ENCODE results near the gene TOX3.

The TOX3 gene

DNA sequence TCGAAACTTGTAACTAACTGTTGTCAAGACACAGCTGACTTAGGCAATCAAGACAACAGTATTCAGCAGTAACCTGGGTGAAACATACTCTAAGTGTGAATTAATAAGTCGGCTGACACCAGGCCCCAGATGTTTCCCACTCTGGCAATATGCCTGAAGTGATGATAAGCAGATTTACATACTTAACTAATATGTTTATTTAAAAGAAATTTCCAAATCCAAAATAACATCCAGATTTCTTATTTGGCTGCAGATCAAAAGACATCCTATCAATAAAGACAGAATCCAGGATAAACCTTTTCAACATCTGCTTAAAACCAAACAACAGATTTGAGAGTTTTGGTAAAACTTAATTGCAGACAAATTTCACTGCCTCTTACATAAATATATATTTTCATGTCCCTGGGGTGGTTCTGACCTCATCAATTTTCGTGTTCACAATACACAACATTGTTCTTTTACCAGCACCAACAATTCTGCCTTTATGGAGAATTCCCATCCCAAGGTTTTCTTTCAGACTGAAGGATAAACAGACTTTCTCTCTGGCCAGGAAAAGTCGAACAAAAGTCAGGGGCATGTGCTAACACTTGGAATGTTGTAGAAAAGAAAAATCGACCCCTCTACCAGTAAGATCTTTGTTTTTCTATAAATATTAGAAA lies 45.1 kb upstream of the TOX3 start:
- ATAC-seq, result no peak
- no peak for TF ChIP-seq BACH2 (CRISPR knock-in tag; IDR thresholded peaks at IDR 0.05; ENCODE audit: borderline replicate concordance)
- TF ChIP-seq TCF4 (CRISPR knock-in tag; IDR thresholded peaks at IDR 0.05; ENCODE audit: borderline replicate concordance), result no peak
- no peak for TF ChIP-seq ZFP3 (CRISPR knock-in tag; IDR thresholded peaks at IDR 0.05)

DNA sequence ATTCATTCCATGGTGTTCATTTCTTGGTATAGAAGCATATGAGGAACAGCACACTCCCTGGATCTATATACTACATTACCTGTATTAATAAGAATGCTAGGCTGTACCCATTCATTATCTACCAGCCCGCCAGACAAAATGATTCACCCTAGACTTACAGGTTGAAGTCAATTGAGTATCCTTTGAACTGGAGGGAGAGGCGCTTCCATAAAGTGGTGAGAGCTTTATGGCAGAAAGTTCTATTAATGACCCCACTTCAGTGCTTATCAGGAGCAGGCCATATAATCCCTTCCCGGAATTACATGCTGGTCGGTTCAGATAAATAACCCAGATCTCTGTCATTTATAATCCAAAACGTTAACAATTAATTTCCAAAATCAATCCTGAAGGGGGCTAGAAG lies 44.5 kb upstream of the TOX3 start:
- no peak for TF ChIP-seq OSR1 (CRISPR knock-in tag; IDR thresholded peaks at IDR 0.05)
- no peak for TF ChIP-seq ZNF8 (CRISPR knock-in tag; IDR thresholded peaks at IDR 0.05)
- TF ChIP-seq ZC3H10 (CRISPR knock-in tag; IDR thresholded peaks at IDR 0.05), result no peak
- TF ChIP-seq, protein P1, sequence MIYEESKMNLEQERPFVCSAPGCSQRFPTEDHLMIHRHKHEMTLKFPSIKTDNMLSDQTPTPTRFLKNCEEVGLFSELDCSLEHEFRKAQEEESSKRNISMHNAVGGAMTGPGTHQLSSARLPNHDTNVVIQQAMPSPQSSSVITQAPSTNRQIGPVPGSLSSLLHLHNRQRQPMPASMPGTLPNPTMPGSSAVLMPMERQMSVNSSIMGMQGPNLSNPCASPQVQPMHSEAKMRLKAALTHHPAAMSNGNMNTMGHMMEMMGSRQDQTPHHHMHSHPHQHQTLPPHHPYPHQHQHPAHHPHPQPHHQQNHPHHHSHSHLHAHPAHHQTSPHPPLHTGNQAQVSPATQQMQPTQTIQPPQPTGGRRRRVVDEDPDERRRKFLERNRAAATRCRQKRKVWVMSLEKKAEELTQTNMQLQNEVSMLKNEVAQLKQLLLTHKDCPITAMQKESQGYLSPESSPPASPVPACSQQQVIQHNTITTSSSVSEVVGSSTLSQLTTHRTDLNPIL (CRISPR knock-in tag; IDR thresholded peaks at IDR 0.05; ENCODE audit: low read depth), result no peak
- TF ChIP-seq BACH2 (CRISPR knock-in tag; IDR thresholded peaks at IDR 0.05; ENCODE audit: borderline replicate concordance), result no peak
- no peak for TF ChIP-seq ZNF565 (CRISPR knock-in tag; conservative IDR thresholded peaks at IDR 0.05; ENCODE audit: low read depth)
- TF ChIP-seq TCF4 (CRISPR knock-in tag; IDR thresholded peaks at IDR 0.05; ENCODE audit: borderline replicate concordance), result no peak
- no peak for TF ChIP-seq TOX (CRISPR knock-in tag; IDR thresholded peaks at IDR 0.05; ENCODE audit: borderline replicate concordance)
- no peak for TF ChIP-seq ZFP30 (CRISPR knock-in tag; IDR thresholded peaks at IDR 0.05)
- no peak for TF ChIP-seq RARB (CRISPR knock-in tag; IDR thresholded peaks at IDR 0.05)
- no peak for TF ChIP-seq CSDC2 (CRISPR knock-in tag; IDR thresholded peaks at IDR 0.05)
- TF ChIP-seq, protein P2, sequence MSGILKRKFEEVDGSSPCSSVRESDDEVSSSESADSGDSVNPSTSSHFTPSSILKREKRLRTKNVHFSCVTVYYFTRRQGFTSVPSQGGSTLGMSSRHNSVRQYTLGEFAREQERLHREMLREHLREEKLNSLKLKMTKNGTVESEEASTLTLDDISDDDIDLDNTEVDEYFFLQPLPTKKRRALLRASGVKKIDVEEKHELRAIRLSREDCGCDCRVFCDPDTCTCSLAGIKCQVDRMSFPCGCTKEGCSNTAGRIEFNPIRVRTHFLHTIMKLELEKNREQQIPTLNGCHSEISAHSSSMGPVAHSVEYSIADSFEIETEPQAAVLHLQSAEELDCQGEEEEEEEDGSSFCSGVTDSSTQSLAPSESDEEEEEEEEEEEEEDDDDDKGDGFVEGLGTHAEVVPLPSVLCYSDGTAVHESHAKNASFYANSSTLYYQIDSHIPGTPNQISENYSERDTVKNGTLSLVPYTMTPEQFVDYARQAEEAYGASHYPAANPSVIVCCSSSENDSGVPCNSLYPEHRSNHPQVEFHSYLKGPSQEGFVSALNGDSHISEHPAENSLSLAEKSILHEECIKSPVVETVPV (CRISPR knock-in tag; IDR thresholded peaks at IDR 0.05), result no peak
- TF ChIP-seq ISL1 (CRISPR knock-in tag; IDR thresholded peaks at IDR 0.05), result no peak
- TF ChIP-seq ESRRG (CRISPR knock-in tag; IDR thresholded peaks at IDR 0.05), result no peak
- TF ChIP-seq ARNTL (CRISPR knock-in tag; IDR thresholded peaks at IDR 0.05; ENCODE audit: borderline replicate concordance, low read depth), result no peak
- TF ChIP-seq ZNF70 (CRISPR knock-in tag; IDR thresholded peaks at IDR 0.05), result no peak
- TF ChIP-seq, protein P3, sequence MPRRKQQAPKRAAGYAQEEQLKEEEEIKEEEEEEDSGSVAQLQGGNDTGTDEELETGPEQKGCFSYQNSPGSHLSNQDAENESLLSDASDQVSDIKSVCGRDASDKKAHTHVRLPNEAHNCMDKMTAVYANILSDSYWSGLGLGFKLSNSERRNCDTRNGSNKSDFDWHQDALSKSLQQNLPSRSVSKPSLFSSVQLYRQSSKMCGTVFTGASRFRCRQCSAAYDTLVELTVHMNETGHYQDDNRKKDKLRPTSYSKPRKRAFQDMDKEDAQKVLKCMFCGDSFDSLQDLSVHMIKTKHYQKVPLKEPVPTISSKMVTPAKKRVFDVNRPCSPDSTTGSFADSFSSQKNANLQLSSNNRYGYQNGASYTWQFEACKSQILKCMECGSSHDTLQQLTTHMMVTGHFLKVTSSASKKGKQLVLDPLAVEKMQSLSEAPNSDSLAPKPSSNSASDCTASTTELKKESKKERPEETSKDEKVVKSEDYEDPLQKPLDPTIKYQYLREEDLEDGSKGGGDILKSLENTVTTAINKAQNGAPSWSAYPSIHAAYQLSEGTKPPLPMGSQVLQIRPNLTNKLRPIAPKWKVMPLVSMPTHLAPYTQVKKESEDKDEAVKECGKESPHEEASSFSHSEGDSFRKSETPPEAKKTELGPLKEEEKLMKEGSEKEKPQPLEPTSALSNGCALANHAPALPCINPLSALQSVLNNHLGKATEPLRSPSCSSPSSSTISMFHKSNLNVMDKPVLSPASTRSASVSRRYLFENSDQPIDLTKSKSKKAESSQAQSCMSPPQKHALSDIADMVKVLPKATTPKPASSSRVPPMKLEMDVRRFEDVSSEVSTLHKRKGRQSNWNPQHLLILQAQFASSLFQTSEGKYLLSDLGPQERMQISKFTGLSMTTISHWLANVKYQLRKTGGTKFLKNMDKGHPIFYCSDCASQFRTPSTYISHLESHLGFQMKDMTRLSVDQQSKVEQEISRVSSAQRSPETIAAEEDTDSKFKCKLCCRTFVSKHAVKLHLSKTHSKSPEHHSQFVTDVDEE (CRISPR knock-in tag; IDR thresholded peaks at IDR 0.05), result no peak
- no peak for TF ChIP-seq ZFP3 (CRISPR knock-in tag; IDR thresholded peaks at IDR 0.05)
- TF ChIP-seq PPARA (CRISPR knock-in tag; IDR thresholded peaks at IDR 0.05; ENCODE audit: borderline replicate concordance), result no peak
- TF ChIP-seq, protein P4, sequence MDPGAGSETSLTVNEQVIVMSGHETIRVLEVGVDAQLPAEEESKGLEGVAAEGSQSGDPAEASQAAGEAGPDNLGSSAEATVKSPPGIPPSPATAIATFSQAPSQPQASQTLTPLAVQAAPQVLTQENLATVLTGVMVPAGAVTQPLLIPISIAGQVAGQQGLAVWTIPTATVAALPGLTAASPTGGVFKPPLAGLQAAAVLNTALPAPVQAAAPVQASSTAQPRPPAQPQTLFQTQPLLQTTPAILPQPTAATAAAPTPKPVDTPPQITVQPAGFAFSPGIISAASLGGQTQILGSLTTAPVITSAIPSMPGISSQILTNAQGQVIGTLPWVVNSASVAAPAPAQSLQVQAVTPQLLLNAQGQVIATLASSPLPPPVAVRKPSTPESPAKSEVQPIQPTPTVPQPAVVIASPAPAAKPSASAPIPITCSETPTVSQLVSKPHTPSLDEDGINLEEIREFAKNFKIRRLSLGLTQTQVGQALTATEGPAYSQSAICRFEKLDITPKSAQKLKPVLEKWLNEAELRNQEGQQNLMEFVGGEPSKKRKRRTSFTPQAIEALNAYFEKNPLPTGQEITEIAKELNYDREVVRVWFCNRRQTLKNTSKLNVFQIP (CRISPR knock-in tag; IDR thresholded peaks at IDR 0.05; ENCODE audit: borderline replicate concordance, low read depth), result no peak
- ATAC-seq, result no peak

DNA sequence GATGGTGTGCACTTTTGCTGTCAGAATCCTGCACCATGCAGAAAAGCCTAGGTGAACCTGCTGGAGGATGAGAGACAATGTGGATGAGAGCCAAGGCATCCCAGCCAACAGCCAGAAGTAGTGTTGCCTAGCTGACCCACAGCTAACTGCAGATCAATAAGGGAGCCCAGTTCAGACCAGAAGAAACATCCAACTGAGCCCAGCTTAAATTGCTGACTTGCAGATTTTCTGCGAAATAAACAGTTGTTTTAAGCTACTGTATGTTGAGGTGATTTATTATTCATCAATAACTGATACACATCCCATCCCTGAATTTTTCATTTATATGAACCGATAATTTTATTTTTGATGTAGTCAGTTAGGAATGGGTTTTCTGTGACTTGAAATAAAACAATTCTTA lies 39.2 kb upstream of the TOX3 start:
- no peak for ATAC-seq
- TF ChIP-seq ZFP3 (CRISPR knock-in tag; IDR thresholded peaks at IDR 0.05), result no peak
- TF ChIP-seq ZNF70 (CRISPR knock-in tag; IDR thresholded peaks at IDR 0.05), result no peak
- TF ChIP-seq, protein P4 (CRISPR knock-in tag; IDR thresholded peaks at IDR 0.05; ENCODE audit: borderline replicate concordance, low read depth), result no peak
- no peak for TF ChIP-seq ZFP30 (CRISPR knock-in tag; IDR thresholded peaks at IDR 0.05)
- TF ChIP-seq BACH2 (CRISPR knock-in tag; IDR thresholded peaks at IDR 0.05; ENCODE audit: borderline replicate concordance), result no peak
- TF ChIP-seq TCF4 (CRISPR knock-in tag; IDR thresholded peaks at IDR 0.05; ENCODE audit: borderline replicate concordance), result no peak
- TF ChIP-seq RARB (CRISPR knock-in tag; IDR thresholded peaks at IDR 0.05), result no peak
- TF ChIP-seq, protein P1 (CRISPR knock-in tag; IDR thresholded peaks at IDR 0.05; ENCODE audit: low read depth), result no peak
- no peak for TF ChIP-seq TOX (CRISPR knock-in tag; IDR thresholded peaks at IDR 0.05; ENCODE audit: borderline replicate concordance)
- TF ChIP-seq, protein P5, sequence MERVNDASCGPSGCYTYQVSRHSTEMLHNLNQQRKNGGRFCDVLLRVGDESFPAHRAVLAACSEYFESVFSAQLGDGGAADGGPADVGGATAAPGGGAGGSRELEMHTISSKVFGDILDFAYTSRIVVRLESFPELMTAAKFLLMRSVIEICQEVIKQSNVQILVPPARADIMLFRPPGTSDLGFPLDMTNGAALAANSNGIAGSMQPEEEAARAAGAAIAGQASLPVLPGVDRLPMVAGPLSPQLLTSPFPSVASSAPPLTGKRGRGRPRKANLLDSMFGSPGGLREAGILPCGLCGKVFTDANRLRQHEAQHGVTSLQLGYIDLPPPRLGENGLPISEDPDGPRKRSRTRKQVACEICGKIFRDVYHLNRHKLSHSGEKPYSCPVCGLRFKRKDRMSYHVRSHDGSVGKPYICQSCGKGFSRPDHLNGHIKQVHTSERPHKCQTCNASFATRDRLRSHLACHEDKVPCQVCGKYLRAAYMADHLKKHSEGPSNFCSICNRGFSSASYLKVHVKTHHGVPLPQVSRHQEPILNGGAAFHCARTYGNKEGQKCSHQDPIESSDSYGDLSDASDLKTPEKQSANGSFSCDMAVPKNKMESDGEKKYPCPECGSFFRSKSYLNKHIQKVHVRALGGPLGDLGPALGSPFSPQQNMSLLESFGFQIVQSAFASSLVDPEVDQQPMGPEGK (CRISPR knock-in tag; IDR thresholded peaks at IDR 0.05; ENCODE audit: borderline replicate concordance), result no peak
- TF ChIP-seq, protein P2 (CRISPR knock-in tag; IDR thresholded peaks at IDR 0.05), result no peak
- TF ChIP-seq PPARA (CRISPR knock-in tag; IDR thresholded peaks at IDR 0.05; ENCODE audit: borderline replicate concordance), result no peak
